ENCODE results near the gene IL9. TPM values are rescaled to one million over a fixed set of nuclear protein-coding genes. Genes with fewer than 3 reads are reported as not detected.

The IL9 gene
- total and polyA plus RNA-seq, 2 of the 4 experiments (the other 2 are of a cell fraction) = not detected

GRCh38 chr5:135862744-135863143, 32.9 kb downstream of the IL9 start:
- Histone ChIP-seq H2BK120ac (ENCODE audit: low read depth, low read length) (no peak overlapping the region), H3K9me1 (ENCODE audit: insufficient read depth, low read length) (no peaks in the 10 kb centered on the region), H3K4ac (ENCODE audit: low read depth, low read length) (no peak overlapping the region), H3K23ac (ENCODE audit: low read depth, low read length) (no peak overlapping the region), H4K8ac (ENCODE audit: low read depth in 2 of 2, low read length in 2 of 2) (no peak overlapping the region), H3K4me2 (ENCODE audit: low read depth, low read length) (no peak overlapping the region), H2BK20ac (ENCODE audit: low read depth, low read length) (no peak overlapping the region), H4K5ac (ENCODE audit: low read depth, low read length) (no peak overlapping the region), H3K9ac (ENCODE audit: low read depth, low read length) (no peak overlapping the region), H2BK5ac (ENCODE audit: low read depth, low read length, poor library complexity, severe bottlenecking) (no peak overlapping the region), H3K9me3 (ENCODE audit: control insufficient read depth, insufficient read depth, low read length) (no peaks in the 10 kb centered on the region), H3K79me1 (ENCODE audit: low read depth in 1 of 2, low read length in 2 of 2) (no peaks in the 10 kb centered on the region), H3K18ac (ENCODE audit: low read depth, low read length) (no peak overlapping the region), H3K36me3 (ENCODE audit: control insufficient read depth, insufficient read depth, low read length) (no peaks in the 10 kb centered on the region), H4K91ac (ENCODE audit: insufficient read depth, low read depth, low read length) (no peak overlapping the region), H2AK5ac (ENCODE audit: low read depth, low read length) (no peak overlapping the region), H3K4me1 (ENCODE audit: control insufficient read depth, insufficient read depth, low read length) (no peaks in the 10 kb centered on the region), H2AFZ (replicated peaks; ENCODE audit: low read length, poor library complexity) (no peak overlapping the region), H3K14ac (replicated peaks; ENCODE audit: low read depth, low read length) (no peak overlapping the region), H3K4me3 (ENCODE audit: insufficient read depth, low read depth, low read length) (no peak overlapping the region), H2AK9ac (replicated peaks; ENCODE audit: low read depth, low read length, poor library complexity) (no peak overlapping the region), H3K27me3 (ENCODE audit: control insufficient read depth, insufficient read depth, low read length) (no peaks in the 10 kb centered on the region; the same call in 1 of the 2 replicates), H3K56ac (ENCODE audit: extremely low read depth, insufficient read depth, low read length) (no peak overlapping the region), H3K27ac (ENCODE audit: insufficient read depth, low read length) (no peak overlapping the region), H4K20me1 (ENCODE audit: insufficient read depth, low read length) (no peaks in the 10 kb centered on the region), H2BK15ac (ENCODE audit: low read depth, low read length) (no peak overlapping the region)
- dilution Hi-C loops (cut with HindIII; ENCODE audit: low sequenced_read_pairs, unreplicated experiment) (no loop called here), in situ Hi-C loops (cut with MboI; ENCODE audit: low sequenced_read_pairs) (no loop called here), intact Hi-C loops (cut with micrococcal nuclease) (no loop called here)
- WGBS, 2 experiments (ENCODE audit: extremely low coverage in 2 of 2, insufficient read length in 1 of 2) = 100% methylated on average over 1 of the region's 2 CpGs; no CpG with 5 or more reads in 1 of the 2 experiments
- ATAC-seq (ENCODE audit: low read depth) (no peak), DNase-seq (no peak)
- TF ChIP-seq POLR2A (IDR thresholded peaks at IDR 0.05; ENCODE audit: low read depth, low read length) (no peak), ELK1 (IDR thresholded peaks at IDR 0.05; ENCODE audit: borderline replicate concordance, low read depth, low read length) (no peak), MXI1 (IDR thresholded peaks at IDR 0.05; ENCODE audit: borderline replicate concordance, low read depth, low read length) (no peak)
- ChIA-PET CTCF (no interaction called here), POLR2A (ENCODE audit: unreplicated experiment) (no interaction called here)
- no TSS peak for BruUV-seq (replicated peaks)

All from IMR-90 (cell line).